DND-41 (cell line): ENCODE measurements around the gene SAMD5.

ENCODE experiments used
- ATAC-seq: fragments of 200-7000 bp; cut with Tn5 transposase; 3 replicates; pipeline ENCODE4 v1.9.1; 2021; ENCODE audit warnings: low read depth; ENCODE audit not compliant: insufficient read depth
- DNase-seq: peaks from one replicate; pipeline ENCODE4 v3.0.0-alpha.2; 2020
- H2AFZ ChIP-seq: 2 replicates; pipeline ENCODE4 v1.6.0; 2012; ENCODE audit warnings: low read depth, low read length
- H3K27ac ChIP-seq: 2 replicates; pipeline ENCODE4 v1.5.1; 2012; ENCODE audit warnings: low read length, inconsistent platforms
- H3K27me3 ChIP-seq: fragments of 200-600 bp; sonication (generic); 2 replicates; pipeline ENCODE4 v1.6.0; 2012; ENCODE audit warnings: low read length, mild to moderate bottlenecking, inconsistent platforms; ENCODE audit not compliant: insufficient read depth, poor library complexity
- H3K36me3 ChIP-seq: 2 replicates; pipeline ENCODE4 v1.5.1; 2012; ENCODE audit warnings: low read length, inconsistent platforms; ENCODE audit not compliant: insufficient read depth
- H3K4me1 ChIP-seq: 2 replicates; pipeline ENCODE4 v1.5.1; 2012; ENCODE audit warnings: mild to moderate bottlenecking, low read length; ENCODE audit not compliant: insufficient read depth
- H3K4me2 ChIP-seq: 2 replicates; pipeline ENCODE4 v1.6.0; 2012; ENCODE audit warnings: mild to moderate bottlenecking, moderate library complexity, low read length, inconsistent platforms; ENCODE audit not compliant: insufficient read depth
- H3K4me3 ChIP-seq, 2 experiments: fragments of 200-600 bp in 1 of 2; shearing (Covaris generic) in 1 of 2; 2 replicates each; pipeline ENCODE4 v1.5.1; 2012 to 2016; ENCODE audit warnings: inconsistent platforms in 2 of 2, low read length in 2 of 2, mild to moderate bottlenecking in 2 of 2, low read depth in 1 of 2, moderate library complexity in 1 of 2
- H3K79me2 ChIP-seq: 2 replicates; pipeline ENCODE4 v1.6.0; 2012; ENCODE audit warnings: low read length, inconsistent platforms; ENCODE audit not compliant: insufficient read depth
- H3K9ac ChIP-seq: 2 replicates; pipeline ENCODE4 v1.6.0; 2012; ENCODE audit warnings: low read depth, mild to moderate bottlenecking, inconsistent platforms, low read length, moderate library complexity
- H3K9me3 ChIP-seq: 2 replicates; pipeline ENCODE4 v1.5.1; 2012; ENCODE audit warnings: low read length, moderate library complexity, mild to moderate bottlenecking, inconsistent platforms; ENCODE audit not compliant: insufficient read depth, severe bottlenecking
- H4K20me1 ChIP-seq: 2 replicates; pipeline ENCODE4 v1.6.0; 2012; ENCODE audit warnings: low read length; ENCODE audit not compliant: insufficient read depth
- EZH2 ChIP-seq: IDR thresholded peaks from 3 replicates; pipeline ENCODE4 v1.6.1; 2012; ENCODE audit warnings: borderline replicate concordance, low read depth, mild to moderate bottlenecking, moderate library complexity, low read length, inconsistent platforms; ENCODE audit not compliant: severe bottlenecking
- TF ChIP-seq, protein P1 (sequence below): IDR thresholded peaks from 2 replicates; pipeline ENCODE4 v1.5.1; 2012; ENCODE audit warnings: borderline replicate concordance, low read length, moderate library complexity, mild to moderate bottlenecking; ENCODE audit not compliant: poor library complexity, severe bottlenecking; ENCODE audit errors: extremely low read depth

Gene SAMD5

DNA sequence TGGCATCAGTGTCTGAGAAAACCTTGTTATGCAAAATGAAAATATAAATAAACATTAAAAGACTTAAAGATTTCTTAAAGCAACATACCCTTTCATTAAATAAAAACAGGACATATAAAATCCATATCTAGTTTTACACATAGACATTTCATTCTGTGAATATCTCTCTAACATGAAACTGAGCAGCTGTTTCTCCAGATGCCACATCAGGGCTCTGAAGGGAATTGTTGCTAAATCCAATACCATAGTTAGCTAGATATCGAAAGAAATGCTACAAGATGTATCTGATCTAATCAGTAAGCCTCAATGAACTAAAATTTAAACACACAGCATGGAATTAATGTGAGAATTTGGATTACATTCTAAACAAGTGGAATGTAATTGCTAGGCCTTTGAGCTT lies 74.5 kb downstream of the SAMD5 start:
- no peak overlapping the region for H3K27ac ChIP-seq
- H3K4me2 ChIP-seq, result no peak overlapping the region
- H3K4me1 ChIP-seq, result no peaks in the 10 kb centered on the region
- TF ChIP-seq, protein P1, sequence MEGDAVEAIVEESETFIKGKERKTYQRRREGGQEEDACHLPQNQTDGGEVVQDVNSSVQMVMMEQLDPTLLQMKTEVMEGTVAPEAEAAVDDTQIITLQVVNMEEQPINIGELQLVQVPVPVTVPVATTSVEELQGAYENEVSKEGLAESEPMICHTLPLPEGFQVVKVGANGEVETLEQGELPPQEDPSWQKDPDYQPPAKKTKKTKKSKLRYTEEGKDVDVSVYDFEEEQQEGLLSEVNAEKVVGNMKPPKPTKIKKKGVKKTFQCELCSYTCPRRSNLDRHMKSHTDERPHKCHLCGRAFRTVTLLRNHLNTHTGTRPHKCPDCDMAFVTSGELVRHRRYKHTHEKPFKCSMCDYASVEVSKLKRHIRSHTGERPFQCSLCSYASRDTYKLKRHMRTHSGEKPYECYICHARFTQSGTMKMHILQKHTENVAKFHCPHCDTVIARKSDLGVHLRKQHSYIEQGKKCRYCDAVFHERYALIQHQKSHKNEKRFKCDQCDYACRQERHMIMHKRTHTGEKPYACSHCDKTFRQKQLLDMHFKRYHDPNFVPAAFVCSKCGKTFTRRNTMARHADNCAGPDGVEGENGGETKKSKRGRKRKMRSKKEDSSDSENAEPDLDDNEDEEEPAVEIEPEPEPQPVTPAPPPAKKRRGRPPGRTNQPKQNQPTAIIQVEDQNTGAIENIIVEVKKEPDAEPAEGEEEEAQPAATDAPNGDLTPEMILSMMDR, result no peak
- no peak for TF ChIP-seq EZH2
- ATAC-seq, result no peak
- DNase-seq, result no peak
- H3K36me3 ChIP-seq, result no peaks in the 10 kb centered on the region
- no peaks in the 10 kb centered on the region for H3K9me3 ChIP-seq
- no peaks in the 10 kb centered on the region for H3K79me2 ChIP-seq
- H4K20me1 ChIP-seq, result no peaks in the 10 kb centered on the region
- no peak overlapping the region for H3K9ac ChIP-seq
- H3K4me3 ChIP-seq, result no peak overlapping the region
- H2AFZ ChIP-seq, result no peak overlapping the region
- no peaks in the 10 kb centered on the region for H3K27me3 ChIP-seq

DNA sequence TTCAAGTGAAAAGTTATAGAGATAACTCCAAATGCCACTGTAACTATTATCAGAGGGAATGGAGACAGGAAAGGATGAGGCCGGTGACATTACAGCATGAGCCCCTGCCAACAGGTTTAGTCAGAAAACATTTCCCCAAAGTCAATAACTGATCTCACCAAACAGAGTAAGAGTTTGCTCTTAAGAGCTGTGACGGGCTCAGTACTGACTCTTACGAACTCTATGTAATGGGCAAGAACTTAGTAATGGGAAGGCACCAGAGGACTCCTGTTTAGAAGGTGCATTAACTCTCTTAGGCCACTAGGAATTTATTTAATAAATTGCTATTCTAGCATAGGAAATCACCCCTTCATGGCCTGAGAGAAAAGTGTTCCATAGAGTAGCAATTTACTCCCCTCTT lies 76.8 kb downstream of the SAMD5 start:
- no peak for DNase-seq
- Histone ChIP-seq H4K20me1 (no peaks in the 10 kb centered on the region), H2AFZ (no peak overlapping the region), H3K4me1 (no peaks in the 10 kb centered on the region), H3K27me3 (no peaks in the 10 kb centered on the region), H3K27ac (no peak overlapping the region), H3K9ac (no peak overlapping the region), H3K9me3 (no peaks in the 10 kb centered on the region), H3K36me3 (no peaks in the 10 kb centered on the region), H3K4me3 (no peak overlapping the region), H3K79me2 (no peaks in the 10 kb centered on the region), H3K4me2 (no peak overlapping the region)
- TF ChIP-seq, protein P1, result no peak
- TF ChIP-seq EZH2, result no peak
- no peak for ATAC-seq

DNA sequence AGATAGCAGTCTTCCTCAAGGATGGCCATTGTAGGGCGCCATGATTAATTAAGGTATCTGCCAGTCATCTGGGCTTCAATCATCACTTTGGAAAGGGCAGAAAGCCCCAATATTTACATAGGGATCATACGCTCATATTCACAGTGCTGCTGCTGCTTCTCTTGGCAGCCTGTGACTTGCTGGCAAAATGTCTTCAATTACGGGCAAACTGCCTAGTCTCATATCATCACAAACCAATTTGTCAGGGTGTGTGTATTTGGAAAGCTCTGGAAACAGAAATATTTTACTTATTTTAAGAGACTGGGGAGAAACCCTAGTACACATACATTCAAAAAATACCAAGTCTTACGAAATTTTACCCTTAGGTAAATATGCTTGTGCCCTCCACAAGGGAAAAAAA lies 77.6 kb downstream of the SAMD5 start:
- Histone ChIP-seq H3K27me3 (no peaks in the 10 kb centered on the region), H3K36me3 (no peaks in the 10 kb centered on the region)
- ATAC-seq, result no peak

More for the DNA sequence above, 77.6 kb downstream of the SAMD5 start:
- no peak overlapping the region for H3K4me2 ChIP-seq
- no peaks in the 10 kb centered on the region for H3K79me2 ChIP-seq
- no peaks in the 10 kb centered on the region for H4K20me1 ChIP-seq
- no peak overlapping the region for H3K27ac ChIP-seq
- H3K9ac ChIP-seq, result no peak overlapping the region
- H3K4me3 ChIP-seq, result no peak overlapping the region
- DNase-seq, result no peak
- no peak overlapping the region for H2AFZ ChIP-seq
- H3K4me1 ChIP-seq, result no peaks in the 10 kb centered on the region
- no peaks in the 10 kb centered on the region for H3K9me3 ChIP-seq
- TF ChIP-seq, protein P1, result no peak
- TF ChIP-seq EZH2, result no peak
